NB4 (cell line): Measurements from ENCODE around the gene RAB3IL1.

Experiments used
- CTCF ChIP-seq: IDR thresholded peaks from one replicate; pipeline ENCODE4 v1.5.1; 2012; ENCODE audit warnings: low read depth, low read length
- POLR2A ChIP-seq: IDR thresholded peaks from 2 replicates; pipeline ENCODE4 v1.6.1; 2011; ENCODE audit warnings: mild to moderate bottlenecking; ENCODE audit not compliant: insufficient read length; ENCODE audit errors: extremely low read depth

GRCh38 chr11:61916737-61917333 lies 531 bp downstream of the RAB3IL1 start:
- TF ChIP-seq CTCF: no peak
- TF ChIP-seq POLR2A: no peak
